HEK293 (cell line): ENCODE data around the gene C19orf44.

Source experiments
- SETDB1 ChIP-seq: IDR thresholded peaks from one replicate; pipeline ENCODE4 v1.6.1; 2017; ENCODE audit warnings: mild to moderate bottlenecking, low read length, moderate library complexity, mixed read lengths; ENCODE audit not compliant: insufficient read length
- YY1 ChIP-seq: fragments of 450-650 bp; formaldehyde crosslinking; IDR thresholded peaks from 2 replicates; pipeline ENCODE4 v1.5.1; 2018; ENCODE audit warnings: missing biosample characterization, missing genetic modification characterization
- ZFP3 ChIP-seq: fragments of 450-650 bp; formaldehyde crosslinking; IDR thresholded peaks from 2 replicates; pipeline ENCODE4 v1.5.1; 2016; ENCODE audit warnings: low read depth, missing biosample characterization, missing genetic modification characterization
- ZNF274 ChIP-seq, 2 experiments: fragments of 200-500 bp in 1 of 2; fragments of 450-650 bp in 1 of 2; sonication (Bioruptor generic) in 1 of 2; formaldehyde crosslinking in 1 of 2; IDR thresholded peaks; 2 replicates each; pipeline versions ENCODE4 v1.5.1 to v1.6.1; 2014 to 2016; ENCODE audit warnings: borderline replicate concordance in 1 of 2, inconsistent platforms in 1 of 2, low read length in 1 of 2, missing biosample characterization in 1 of 2, missing genetic modification characterization in 1 of 2
- ZNF335 ChIP-seq: fragments of 450-650 bp; formaldehyde crosslinking; conservative IDR thresholded peaks from 2 replicates; pipeline ENCODE4 v1.5.1; 2016; ENCODE audit warnings: missing biosample characterization, missing genetic modification characterization
- ZNF350 ChIP-seq: fragments of 450-650 bp; formaldehyde crosslinking; IDR thresholded peaks from 2 replicates; pipeline ENCODE4 v1.5.0; 2017; ENCODE audit warnings: missing biosample characterization, mild to moderate bottlenecking, missing genetic modification characterization
- ZNF521 ChIP-seq: fragments of 450-650 bp; formaldehyde crosslinking; IDR thresholded peaks from 2 replicates; pipeline ENCODE4 v1.5.1; 2017; ENCODE audit warnings: missing biosample characterization, mild to moderate bottlenecking, missing genetic modification characterization
- ZNF629 ChIP-seq: fragments of 450-650 bp; formaldehyde crosslinking; IDR thresholded peaks from 2 replicates; pipeline ENCODE4 v1.5.1; 2017; ENCODE audit warnings: missing biosample characterization, missing genetic modification characterization
- ZNF785 ChIP-seq: fragments of 450-650 bp; formaldehyde crosslinking; IDR thresholded peaks from 2 replicates; pipeline ENCODE4 v1.5.1; 2016; ENCODE audit warnings: missing biosample characterization, missing genetic modification characterization
- TF ChIP-seq, protein P1 (sequence below): sonication (generic); formaldehyde crosslinking; IDR thresholded peaks from 2 replicates; pipeline ENCODE4 v1.8.1; 2022; ENCODE audit warnings: mild to moderate bottlenecking, moderate library complexity, missing genetic modification reagents
- TF ChIP-seq, protein P2 (sequence below): fragments of 450-650 bp; formaldehyde crosslinking; IDR thresholded peaks from 2 replicates; pipeline ENCODE4 v1.5.1; 2016; ENCODE audit warnings: missing biosample characterization, missing genetic modification characterization
- TF ChIP-seq, protein P3 (sequence below): fragments of 450-650 bp; formaldehyde crosslinking; IDR thresholded peaks from 2 replicates; pipeline ENCODE4 v1.5.1; 2016; ENCODE audit warnings: missing biosample characterization, missing genetic modification characterization

DNA sequence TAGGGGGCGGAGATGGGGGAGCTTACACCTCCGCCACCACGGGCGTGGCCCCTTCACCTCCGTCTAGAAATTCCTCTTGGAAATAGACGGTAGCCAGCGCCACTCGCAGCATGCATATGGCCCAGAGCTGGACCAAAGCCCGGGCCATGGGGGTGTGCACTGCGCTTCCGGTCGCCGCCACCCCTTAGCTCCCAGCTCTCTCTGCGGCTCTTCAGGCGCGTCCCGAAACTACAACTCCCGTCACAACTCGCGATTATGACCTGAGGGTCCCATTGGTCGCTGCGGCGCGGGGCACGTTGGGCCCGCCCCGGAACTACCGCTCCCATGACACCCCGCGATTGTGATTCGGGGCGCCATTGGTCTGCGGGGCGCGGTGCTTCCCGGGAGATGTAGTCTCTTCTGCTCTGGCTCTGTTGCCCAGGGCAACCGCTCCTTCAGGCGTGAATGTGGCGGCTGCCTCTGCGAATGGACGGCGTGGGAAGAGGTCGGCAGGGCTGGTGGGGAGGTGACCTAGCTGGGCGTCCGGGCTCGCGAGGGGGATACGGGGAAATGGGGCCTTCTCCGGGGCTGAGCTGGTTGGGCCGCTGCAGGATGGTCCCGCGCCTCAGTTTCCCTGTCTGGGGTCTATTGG lies at the start of gene C19orf44, which contains the start of gene CALR3:
- TF ChIP-seq ZNF335 (tag by site-specific recombination) (peak; percentile 93), ZNF350 (tag by site-specific recombination) (no peak), YY1 (tag by site-specific recombination) (peak; percentile 98), SETDB1 (no peak), ZNF785 (tag by site-specific recombination) (no peak), ZNF274 (IDR thresholded peaks at IDR 0.05; ENCODE audit: low read length) (no peak), ZNF274 (tag by site-specific recombination; IDR thresholded peaks at IDR 0.05; ENCODE audit: borderline replicate concordance) (no peak), ZNF629 (peak; percentile 63; the same call in 1 of the 2 replicates), ZNF521 (tag by site-specific recombination) (no peak), ZFP3 (tag by site-specific recombination) (no peak)
- TF ChIP-seq, protein P1, sequence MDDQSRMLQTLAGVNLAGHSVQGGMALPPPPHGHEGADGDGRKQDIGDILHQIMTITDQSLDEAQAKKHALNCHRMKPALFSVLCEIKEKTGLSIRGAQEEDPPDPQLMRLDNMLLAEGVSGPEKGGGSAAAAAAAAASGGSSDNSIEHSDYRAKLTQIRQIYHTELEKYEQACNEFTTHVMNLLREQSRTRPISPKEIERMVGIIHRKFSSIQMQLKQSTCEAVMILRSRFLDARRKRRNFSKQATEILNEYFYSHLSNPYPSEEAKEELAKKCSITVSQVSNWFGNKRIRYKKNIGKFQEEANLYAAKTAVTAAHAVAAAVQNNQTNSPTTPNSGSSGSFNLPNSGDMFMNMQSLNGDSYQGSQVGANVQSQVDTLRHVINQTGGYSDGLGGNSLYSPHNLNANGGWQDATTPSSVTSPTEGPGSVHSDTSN = no peak
- TF ChIP-seq, protein P2, sequence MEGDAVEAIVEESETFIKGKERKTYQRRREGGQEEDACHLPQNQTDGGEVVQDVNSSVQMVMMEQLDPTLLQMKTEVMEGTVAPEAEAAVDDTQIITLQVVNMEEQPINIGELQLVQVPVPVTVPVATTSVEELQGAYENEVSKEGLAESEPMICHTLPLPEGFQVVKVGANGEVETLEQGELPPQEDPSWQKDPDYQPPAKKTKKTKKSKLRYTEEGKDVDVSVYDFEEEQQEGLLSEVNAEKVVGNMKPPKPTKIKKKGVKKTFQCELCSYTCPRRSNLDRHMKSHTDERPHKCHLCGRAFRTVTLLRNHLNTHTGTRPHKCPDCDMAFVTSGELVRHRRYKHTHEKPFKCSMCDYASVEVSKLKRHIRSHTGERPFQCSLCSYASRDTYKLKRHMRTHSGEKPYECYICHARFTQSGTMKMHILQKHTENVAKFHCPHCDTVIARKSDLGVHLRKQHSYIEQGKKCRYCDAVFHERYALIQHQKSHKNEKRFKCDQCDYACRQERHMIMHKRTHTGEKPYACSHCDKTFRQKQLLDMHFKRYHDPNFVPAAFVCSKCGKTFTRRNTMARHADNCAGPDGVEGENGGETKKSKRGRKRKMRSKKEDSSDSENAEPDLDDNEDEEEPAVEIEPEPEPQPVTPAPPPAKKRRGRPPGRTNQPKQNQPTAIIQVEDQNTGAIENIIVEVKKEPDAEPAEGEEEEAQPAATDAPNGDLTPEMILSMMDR (tag by site-specific recombination) = peak; percentile 44; the same call in 1 of the 2 replicates
- TF ChIP-seq, protein P3, sequence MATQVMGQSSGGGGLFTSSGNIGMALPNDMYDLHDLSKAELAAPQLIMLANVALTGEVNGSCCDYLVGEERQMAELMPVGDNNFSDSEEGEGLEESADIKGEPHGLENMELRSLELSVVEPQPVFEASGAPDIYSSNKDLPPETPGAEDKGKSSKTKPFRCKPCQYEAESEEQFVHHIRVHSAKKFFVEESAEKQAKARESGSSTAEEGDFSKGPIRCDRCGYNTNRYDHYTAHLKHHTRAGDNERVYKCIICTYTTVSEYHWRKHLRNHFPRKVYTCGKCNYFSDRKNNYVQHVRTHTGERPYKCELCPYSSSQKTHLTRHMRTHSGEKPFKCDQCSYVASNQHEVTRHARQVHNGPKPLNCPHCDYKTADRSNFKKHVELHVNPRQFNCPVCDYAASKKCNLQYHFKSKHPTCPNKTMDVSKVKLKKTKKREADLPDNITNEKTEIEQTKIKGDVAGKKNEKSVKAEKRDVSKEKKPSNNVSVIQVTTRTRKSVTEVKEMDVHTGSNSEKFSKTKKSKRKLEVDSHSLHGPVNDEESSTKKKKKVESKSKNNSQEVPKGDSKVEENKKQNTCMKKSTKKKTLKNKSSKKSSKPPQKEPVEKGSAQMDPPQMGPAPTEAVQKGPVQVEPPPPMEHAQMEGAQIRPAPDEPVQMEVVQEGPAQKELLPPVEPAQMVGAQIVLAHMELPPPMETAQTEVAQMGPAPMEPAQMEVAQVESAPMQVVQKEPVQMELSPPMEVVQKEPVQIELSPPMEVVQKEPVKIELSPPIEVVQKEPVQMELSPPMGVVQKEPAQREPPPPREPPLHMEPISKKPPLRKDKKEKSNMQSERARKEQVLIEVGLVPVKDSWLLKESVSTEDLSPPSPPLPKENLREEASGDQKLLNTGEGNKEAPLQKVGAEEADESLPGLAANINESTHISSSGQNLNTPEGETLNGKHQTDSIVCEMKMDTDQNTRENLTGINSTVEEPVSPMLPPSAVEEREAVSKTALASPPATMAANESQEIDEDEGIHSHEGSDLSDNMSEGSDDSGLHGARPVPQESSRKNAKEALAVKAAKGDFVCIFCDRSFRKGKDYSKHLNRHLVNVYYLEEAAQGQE (tag by site-specific recombination) = peak; percentile 32; the same call in 1 of the 2 replicates
